B cell (primary cell): Measurements from ENCODE around the gene SEPHS2. TPM values are rescaled to one million over a fixed set of nuclear protein-coding genes. Genes with fewer than 3 reads are reported as not detected.

Source experiments
- ATAC-seq: fragments of 200-7000 bp; cut with Tn5 transposase; one replicate; pipeline ENCODE4 v1.10.0; 2021; ENCODE audit warnings: low read depth, mild to moderate bottlenecking, moderate number of reproducible peaks, moderate library complexity
- CTCF ChIA-PET: fragments of 350-600 bp; sonication (Branson Sonifier 250); formaldehyde crosslinking; loops from one replicate; lab custom pipeline; 2021; ENCODE audit warnings: antibody characterized with exemption, inconsistent platforms; lab: Charles Lee
- POLR2A ChIA-PET: fragments of 350-600 bp; sonication (Branson Sonifier 250); formaldehyde crosslinking; loops from one replicate; lab custom pipeline; 2021; ENCODE audit warnings: antibody characterized with exemption; lab: Charles Lee
- DNase-seq: peaks from one replicate; pipeline ENCODE4 v3.0.0; 2013
- H2AFZ ChIP-seq: 2 replicates; pipeline ENCODE4 v1.6.1; 2012; ENCODE audit warnings: mild to moderate bottlenecking, low read depth, low read length; ENCODE audit not compliant: insufficient read depth, poor library complexity, severe bottlenecking
- H3K27ac ChIP-seq, 2 donors: 1 replicate in 1 of 2; 2 replicates in 1 of 2; pipeline ENCODE4 v1.5.1; 2012 to 2013; ENCODE audit warnings: low read length in 2 of 2, mild to moderate bottlenecking in 2 of 2, moderate library complexity in 1 of 2
- H3K27me3 ChIP-seq, 4 experiments: fragments of 200-600 bp in 1 of 4; sonication (generic) in 1 of 4; replicated peaks in 1 of 4; 1 replicate in 2 of 4; 2 replicates in 2 of 4; pipeline versions ENCODE4 v1.6.1 to v1.7.0; 2013 to 2016; ENCODE audit warnings: low read length in 3 of 4, mild to moderate bottlenecking in 2 of 4, mixed read lengths in 1 of 4, moderate library complexity in 1 of 4; ENCODE audit not compliant: insufficient read depth in 4 of 4, control insufficient read depth in 3 of 4; ENCODE audit errors: control extremely low read depth in 1 of 4
- H3K36me3 ChIP-seq, 2 experiments: replicated peaks in 1 of 2; 1 replicate in 1 of 2; 2 replicates in 1 of 2; pipeline versions ENCODE4 v1.6.1 to v1.7.1; 2013; ENCODE audit warnings: low read length in 1 of 2; ENCODE audit not compliant: insufficient read depth in 2 of 2, control insufficient read depth in 1 of 2; ENCODE audit errors: control extremely low read depth in 1 of 2, extremely low read depth in 1 of 2
- H3K4me1 ChIP-seq, 2 donors: fragments of 200-600 bp in 1 of 2; sonication (generic) in 1 of 2; 1 replicate in 1 of 2; 2 replicates in 1 of 2; pipeline versions ENCODE4 v1.5.1 to v1.6.1; 2013 to 2017; ENCODE audit warnings: low read length in 2 of 2; ENCODE audit not compliant: control insufficient read depth in 2 of 2, insufficient read depth in 2 of 2
- H3K4me2 ChIP-seq: replicated peaks from 2 replicates; pipeline ENCODE3; 2012; ENCODE audit warnings: mild to moderate bottlenecking, low read depth, low read length; ENCODE audit not compliant: poor library complexity, severe bottlenecking
- H3K4me3 ChIP-seq, 5 experiments: fragments of 200-600 bp in 1 of 5; sonication (generic) in 1 of 5; 1 replicate in 3 of 5; 2 replicates in 2 of 5; pipeline versions ENCODE4 v1.5.1 to v1.7.0; 2011 to 2016; ENCODE audit warnings: low read length in 4 of 5, mild to moderate bottlenecking in 4 of 5, low read depth in 2 of 5, control low read depth in 1 of 5, moderate library complexity in 1 of 5; ENCODE audit not compliant: insufficient read depth in 1 of 5; ENCODE audit errors: control extremely low read depth in 1 of 5, extremely low read depth in 1 of 5
- H3K79me2 ChIP-seq: fragments of 200-600 bp; sonication (generic); one replicate; pipeline ENCODE4 v1.6.0; 2016; ENCODE audit warnings: low read length; ENCODE audit not compliant: control insufficient read depth, insufficient read depth
- H3K9ac ChIP-seq: fragments of 200-600 bp; sonication (generic); 2 replicates; pipeline ENCODE4 v1.6.1; 2017; ENCODE audit warnings: mild to moderate bottlenecking, low read length, moderate library complexity
- H3K9me3 ChIP-seq, 3 donors: one replicate each; pipeline versions ENCODE4 v1.6.1 to v1.7.1; 2013; ENCODE audit warnings: low read length in 2 of 3; ENCODE audit not compliant: control insufficient read depth in 2 of 3, insufficient read depth in 1 of 3; ENCODE audit errors: control extremely low read depth in 1 of 3
- H4K20me1 ChIP-seq: 2 replicates; pipeline ENCODE4 v1.6.0; 2012; ENCODE audit warnings: mild to moderate bottlenecking, low read length; ENCODE audit not compliant: insufficient read depth, control insufficient read depth, poor library complexity, severe bottlenecking
- H3K27ac Mint-ChIP-seq: one replicate; pipeline ENCODE4 v1.8.0; 2021; ENCODE audit warnings: mixed read lengths
- H3K27me3 Mint-ChIP-seq: one replicate; pipeline ENCODE4 v1.8.0; 2021; ENCODE audit warnings: mixed read lengths
- H3K4me1 Mint-ChIP-seq: one replicate; pipeline ENCODE4 v1.8.0; 2021; ENCODE audit warnings: mixed read lengths
- H3K4me3 Mint-ChIP-seq: one replicate; pipeline ENCODE4 v1.8.0; 2021; ENCODE audit warnings: mixed read lengths
- H3K9me3 Mint-ChIP-seq: one replicate; pipeline ENCODE4 v1.8.0; 2022; ENCODE audit warnings: mixed read lengths; ENCODE audit not compliant: insufficient read depth
- CTCF ChIP-seq: fragments of 200-600 bp; IDR thresholded peaks from one replicate; pipeline ENCODE4 v1.8.0; 2022; ENCODE audit warnings: antibody characterized with exemption, mild to moderate bottlenecking
- EZH2 ChIP-seq: IDR thresholded peaks from 2 replicates; pipeline ENCODE4 v1.6.1; 2012; ENCODE audit warnings: borderline replicate concordance, low read depth, mild to moderate bottlenecking, moderate library complexity, low read length; ENCODE audit not compliant: insufficient read depth, poor library complexity, severe bottlenecking
- WGBS: methylation state at CpG from one replicate; pipeline ENCODE4 v1.1.5; 2013; ENCODE audit warnings: missing lambda C conversion rate; ENCODE audit not compliant: insufficient coverage; 5-methylcytosine and 5-hydroxymethylcytosine counted together
- intact Hi-C: fragments of 100-400 bp; cut with micrococcal nuclease; formaldehyde crosslinking; loops from one replicate; pipeline ENCODE4 v1.10.0; 2022
- polyA plus RNA-seq: library from polyadenylated mRNA; depleted of rRNA; stranded (reverse); fragments of >200 nt; gene quantifications from 2 replicates; pipeline ENCODE4 v1.2.3, GENCODE V29; 2012
- total RNA-seq, 2 donors: library from RNA; stranded (reverse); fragments of 120-200 nt in 1 of 2; gene quantifications; 1 replicate in 1 of 2; 2 replicates in 1 of 2; pipeline versions ENCODE4 v1.2.3 to v1.2.4, GENCODE V29; 2013 to 2022

Gene SEPHS2
- total and polyA plus RNA-seq, 2 donors (not counting 1 experiment from before 2014, with no cell fraction given) = 13.8 to 63.2 TPM

DNA sequence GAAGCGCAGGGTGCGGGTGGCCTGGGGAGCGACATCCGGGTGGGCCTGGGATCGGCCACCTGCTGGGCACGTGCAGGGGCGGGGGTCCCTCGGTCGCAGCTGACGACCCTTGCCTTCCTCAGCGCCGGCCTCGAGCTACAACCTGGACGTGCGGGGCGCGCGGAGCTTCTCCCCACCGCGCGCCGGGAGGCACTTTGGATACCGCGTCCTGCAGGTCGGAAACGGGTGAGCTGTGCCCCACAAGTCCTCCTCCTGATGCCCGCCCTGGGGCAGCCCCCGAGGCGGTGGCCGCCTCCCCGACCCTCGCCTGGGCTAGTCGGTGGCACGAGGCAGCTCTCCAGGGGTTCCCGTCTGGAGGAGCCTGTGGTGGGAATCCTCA lies 28.4 kb upstream of the SEPHS2 start:
- Histone ChIP-seq H3K9ac (peak overlapping the region; percentile 77), H3K27ac (peak overlapping the region in 1 of 2 donors; percentile 82), H3K27me3 (no peaks in the 10 kb centered on the region), H3K4me2 (peak overlapping the region; percentile 94), H3K4me1 (peaks cover 47 to 53% of the 10 kb centered on the region in 2 donors), H4K20me1 (no peaks in the 10 kb centered on the region), H2AFZ (no peak overlapping the region), H3K4me3 (peak overlapping the region in 4 of 5 experiments; percentile 39 to 76 (median 60)), H3K36me3 (peaks cover 0 to 19% of the 10 kb centered on the region in 2 experiments), H3K9me3 (no peaks in the 10 kb centered on the region), H3K79me2 (peaks cover 22% of the 10 kb centered on the region)
- 78% methylated on average over 35 of the region's 35 CpGs for WGBS
- CTCF ChIA-PET = interaction anchor here (0.6 to 6.5 kb wide), 8 partner anchors 8 to 185 kb away, joined by 3 to 77 read pairs (median 5); partner anchors contain the start of genes DCTPP1 and SEPHS2
- Mint-ChIP-seq H3K9me3 (no peaks in the 10 kb centered on the region), H3K4me1 (peaks cover 58% of the 10 kb centered on the region), H3K27ac (peak overlapping the region; percentile 91), H3K4me3 (peak overlapping the region; percentile 83), H3K27me3 (no peaks in the 10 kb centered on the region)
- intact Hi-C loops = loop anchor here (5.0 kb wide), 2 partner anchors 42 to 97 kb away; partner anchors contain the start of gene DCTPP1
- TF ChIP-seq CTCF (no peak), EZH2 (no peak)
- DNase-seq (no peak), ATAC-seq (no peak)
- POLR2A ChIA-PET = interaction anchor here (0.6 to 5.7 kb wide), 7 partner anchors 16 to 44 kb away, joined by 3 to 74 read pairs (median 5); partner anchors contain the start of gene DCTPP1
